ENCODE measurements around the gene EDNRB.
"Not testable (repeated sequence)": the region's sequence is repeated elsewhere in the genome, so short reads cannot be mapped to it uniquely, and the experiment has no call there.

The EDNRB gene

DNA sequence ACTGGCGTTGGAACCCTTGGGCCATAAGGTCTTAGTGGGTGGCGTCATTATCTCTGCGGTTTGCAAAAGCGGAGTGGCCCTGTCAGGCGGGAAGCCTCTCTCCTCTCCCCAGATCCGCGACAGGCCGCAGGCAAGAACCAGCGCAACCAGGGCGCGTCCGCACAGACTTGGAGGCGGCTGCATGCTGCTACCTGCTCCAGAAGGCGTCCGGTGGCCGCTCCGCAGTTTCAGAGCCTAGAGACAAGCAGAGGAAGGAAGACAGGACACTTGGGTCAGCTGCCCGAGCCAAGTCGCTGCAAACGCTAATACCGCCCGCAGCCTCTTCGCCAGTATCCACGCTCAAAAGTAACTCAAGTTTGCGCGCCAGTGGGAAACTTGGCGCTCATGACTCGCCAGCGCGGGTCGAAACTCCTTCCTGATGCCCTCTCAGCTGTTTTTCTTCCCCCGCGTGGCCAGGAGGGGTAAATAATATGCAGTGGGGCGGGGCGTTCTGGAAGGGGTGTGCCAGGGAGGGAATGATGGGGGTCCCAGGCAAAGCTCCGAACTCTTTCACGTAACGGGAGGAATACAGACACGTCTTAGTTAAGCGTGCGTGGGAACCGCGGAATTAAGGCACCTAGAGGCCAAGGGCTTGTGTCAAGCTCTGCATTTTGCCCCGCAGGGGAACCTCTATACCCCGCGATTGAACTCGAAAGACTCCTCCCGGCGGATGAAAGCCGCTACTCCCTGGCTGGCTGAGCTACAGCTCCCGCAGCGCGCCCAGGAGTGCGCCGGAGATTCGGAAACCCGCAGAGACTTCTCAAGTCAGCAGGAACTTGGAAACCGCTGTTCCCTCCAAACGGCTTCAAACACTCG lies at the start of gene EDNRB:
Gene EDNRB (minus strand): TSS at position 441 of the 855 bp plus-strand sequence. CDS start 258 bp downstream, at position 183.
- no peak for DNase-seq (ENCODE audit: low spot score)

DNA sequence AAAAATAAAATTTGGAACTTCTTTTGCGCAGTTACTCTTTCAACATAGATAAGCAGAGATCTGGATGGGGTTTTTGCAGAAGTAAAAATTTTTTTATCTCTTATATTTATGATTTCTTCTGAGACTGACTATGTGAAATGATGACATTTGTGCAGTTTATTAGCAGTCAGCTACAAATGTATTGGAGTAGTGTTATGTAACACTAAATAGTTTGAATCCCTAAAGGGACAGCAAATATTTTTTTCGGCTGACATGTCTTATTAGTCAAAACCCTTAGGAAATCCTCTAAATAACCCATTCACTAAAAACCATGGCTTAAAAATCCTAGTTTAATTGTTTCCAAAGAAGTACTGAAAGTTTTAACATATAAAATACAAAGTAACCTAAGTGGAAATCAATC lies 48.0 kb upstream of the EDNRB start:
- no peak for DNase-seq (ENCODE audit: low spot score)

DNA sequence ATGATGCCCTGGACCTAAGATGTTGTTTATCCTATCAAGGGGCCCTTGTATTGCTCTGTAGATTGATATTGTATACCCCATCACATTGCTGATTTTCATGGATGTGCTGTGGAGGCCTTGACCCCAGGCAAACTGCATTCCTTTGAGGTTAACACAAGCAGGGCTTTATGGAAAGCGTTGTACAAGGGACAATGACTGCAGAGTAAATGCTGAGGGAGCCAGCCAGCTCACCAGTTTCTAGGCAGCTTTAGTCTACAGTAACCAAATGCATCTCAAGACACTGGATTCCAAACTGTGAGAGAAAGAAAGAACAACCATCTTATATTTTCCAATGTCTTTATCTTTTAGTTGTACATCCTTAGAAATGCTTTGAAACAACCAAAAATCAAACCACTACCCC lies 34.1 kb upstream of the EDNRB start:
- no peak for DNase-seq (ENCODE audit: low spot score)

DNA sequence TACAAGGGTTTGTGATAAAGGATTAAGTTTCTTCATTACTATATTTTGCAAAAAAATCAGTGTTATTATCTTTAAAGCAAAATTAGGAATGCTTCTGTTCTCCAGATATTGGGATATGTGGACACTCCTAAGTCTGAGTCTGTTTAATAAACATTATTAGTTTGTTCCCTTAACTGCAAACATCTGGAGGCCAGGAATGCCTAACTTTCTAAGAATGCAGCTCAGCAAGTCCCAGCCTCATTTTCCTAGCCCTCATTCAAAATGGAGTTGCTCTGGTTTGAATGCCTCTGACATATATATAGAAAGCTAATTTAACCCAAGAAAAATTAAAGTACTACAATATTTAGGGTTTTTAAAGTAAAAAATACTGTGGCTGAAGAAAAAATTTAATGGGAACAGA lies 33.6 kb upstream of the EDNRB start:
- no peak for DNase-seq (ENCODE audit: low spot score)

DNA sequence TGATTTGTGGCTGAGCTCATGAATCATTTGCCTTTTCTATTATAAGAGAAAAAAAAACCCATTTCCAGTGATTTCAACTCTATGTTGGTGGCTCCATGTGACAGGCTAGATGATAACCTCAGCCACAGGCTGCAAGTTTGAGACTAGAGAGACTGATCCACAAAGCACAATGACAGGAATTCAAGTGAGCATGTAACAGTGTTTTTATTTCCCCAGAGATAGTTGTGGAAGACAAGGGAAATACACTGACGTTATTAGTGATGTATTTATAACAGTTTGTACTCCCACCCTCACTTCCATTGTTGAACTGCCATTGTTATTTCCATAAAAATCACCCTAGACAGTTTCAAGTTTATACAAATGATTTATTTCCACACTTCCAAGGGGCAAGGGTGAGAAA lies 27.9 kb upstream of the EDNRB start:
- no peak for DNase-seq (ENCODE audit: low spot score)

DNA sequence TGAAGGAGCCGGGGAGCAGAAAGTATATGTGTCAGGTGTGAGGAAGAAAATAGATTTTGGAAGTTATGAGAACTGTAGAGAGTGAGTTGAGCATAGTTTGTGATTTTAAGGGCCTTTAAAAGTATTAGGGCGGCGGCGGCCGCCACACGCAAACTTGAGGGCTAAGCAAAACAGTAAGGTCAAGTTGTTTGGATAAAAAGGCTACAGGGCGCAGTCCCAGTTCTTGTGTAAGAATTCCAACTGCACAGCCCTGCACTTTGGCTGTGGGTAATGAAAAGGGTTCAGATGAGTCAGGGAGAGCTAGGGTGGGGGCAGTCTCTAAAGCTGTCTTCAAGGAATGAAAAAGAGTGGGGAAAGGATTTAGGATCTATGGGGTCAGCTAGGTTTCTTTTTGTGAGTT lies 16.4 kb upstream of the EDNRB start:
- not testable (repeated sequence) for DNase-seq (ENCODE audit: low spot score)

DNA sequence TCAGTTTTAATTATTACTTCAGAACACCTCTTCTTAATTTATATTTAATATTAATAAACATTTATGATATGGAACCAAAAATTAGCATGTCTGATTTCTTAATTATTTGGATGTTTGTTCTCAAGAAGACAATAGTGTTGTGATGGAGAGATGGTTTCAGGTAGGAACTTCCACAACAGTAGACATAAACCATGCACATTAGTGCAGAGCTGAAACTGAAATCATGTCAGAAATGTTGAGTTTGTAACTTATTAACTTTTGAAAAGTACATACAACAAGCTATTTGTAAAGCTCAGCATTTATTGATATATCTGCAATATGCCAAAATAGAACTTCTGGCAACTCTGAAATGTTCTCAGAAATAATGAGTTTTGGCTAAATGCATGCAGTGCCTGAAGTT lies 11.8 kb upstream of the EDNRB start:
- DNase-seq (ENCODE audit: low spot score), result no peak

DNA sequence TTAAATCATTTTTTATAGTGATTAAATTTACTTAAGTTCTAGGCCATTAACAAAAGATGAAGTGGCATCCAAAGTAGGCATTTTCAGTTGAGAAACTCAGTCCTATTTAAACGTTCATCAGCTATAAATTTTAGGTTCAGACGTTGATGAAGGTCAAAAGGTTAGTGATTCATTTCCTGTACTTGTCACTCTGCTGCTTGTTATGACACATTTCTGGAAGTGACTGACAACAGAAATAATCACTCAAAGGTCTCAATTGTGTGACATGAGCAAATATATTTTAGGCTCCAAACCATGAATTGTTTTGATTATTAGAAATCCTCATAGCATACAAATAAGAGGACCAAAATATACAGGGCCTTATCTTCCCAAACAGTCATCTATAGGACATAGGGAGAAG lies 10.3 kb upstream of the EDNRB start:
- no peak for DNase-seq (ENCODE audit: low spot score)

DNA sequence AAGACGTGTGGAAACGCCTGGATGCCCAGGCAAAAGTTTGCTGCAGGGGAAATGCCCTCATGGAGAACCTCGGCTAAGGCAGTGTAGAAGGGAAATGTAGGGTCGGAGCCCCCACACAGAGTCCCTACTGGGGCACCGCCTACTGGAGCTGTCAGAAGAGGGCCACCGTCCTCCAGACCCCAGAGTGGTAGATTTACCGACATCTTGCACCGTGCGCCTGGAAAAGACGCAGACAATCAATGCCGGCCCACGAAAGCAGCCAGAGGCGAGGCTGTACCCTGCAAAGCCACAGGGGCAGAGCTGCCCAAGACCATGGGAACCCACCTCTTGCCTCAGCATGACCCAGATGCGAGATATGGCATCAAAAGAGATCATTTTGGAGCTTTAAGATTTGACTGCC lies 7.0 kb upstream of the EDNRB start:
- DNase-seq (ENCODE audit: low spot score), result no peak

DNA sequence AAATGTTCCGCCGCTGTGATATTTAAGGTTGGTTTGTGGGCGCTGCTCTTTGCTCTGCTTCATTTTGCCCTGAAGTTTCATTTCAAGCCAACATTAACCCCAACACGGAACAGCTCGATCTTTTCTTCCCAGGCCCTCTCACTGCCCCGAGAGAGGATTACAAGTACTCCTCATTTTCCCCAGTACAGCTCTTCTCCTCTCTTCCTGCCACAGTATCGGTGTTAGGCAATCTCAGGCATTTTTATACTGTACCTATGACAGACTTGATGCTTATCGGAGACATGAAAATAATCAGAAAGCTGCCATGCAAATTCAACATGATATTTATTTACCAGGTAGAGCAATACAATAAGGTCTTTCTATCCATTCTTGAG lies 1.3 kb upstream of the EDNRB start:
- DNase-seq (ENCODE audit: low spot score), result no peak

DNA sequence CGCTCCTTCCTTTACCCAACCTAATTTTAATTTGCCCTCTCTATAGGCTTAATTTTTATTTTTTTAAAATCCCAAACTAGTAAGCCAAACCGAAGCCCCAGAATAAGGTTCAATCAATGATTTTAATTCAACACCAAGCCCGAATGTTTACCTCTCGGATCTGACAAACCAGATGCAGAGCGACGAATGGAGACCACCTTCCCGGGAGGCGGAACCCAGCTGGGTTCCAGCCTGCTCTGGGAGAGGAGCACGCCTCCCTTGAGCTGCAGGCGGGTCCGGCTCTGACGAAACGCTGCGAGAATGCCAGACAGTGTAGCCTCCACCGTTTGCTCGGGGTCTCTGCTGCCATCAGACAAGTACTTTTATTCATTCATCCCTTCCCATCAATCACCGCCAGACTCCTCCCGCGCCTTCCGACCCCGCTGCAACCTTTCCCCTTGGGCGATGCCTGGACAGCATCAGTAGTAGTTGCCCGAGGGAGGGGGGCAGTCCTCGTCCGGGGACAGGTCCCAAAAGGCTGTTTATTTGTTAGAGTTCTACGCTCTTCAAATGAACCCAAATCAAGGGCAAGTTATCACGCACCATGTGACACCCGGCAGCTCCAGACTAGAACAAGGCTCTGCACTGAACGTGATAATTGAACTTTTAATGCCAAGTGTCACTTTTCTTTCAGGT lies 752 bp upstream of the EDNRB start:
- DNase-seq (ENCODE audit: low spot score), result peak; percentile 32

DNA sequence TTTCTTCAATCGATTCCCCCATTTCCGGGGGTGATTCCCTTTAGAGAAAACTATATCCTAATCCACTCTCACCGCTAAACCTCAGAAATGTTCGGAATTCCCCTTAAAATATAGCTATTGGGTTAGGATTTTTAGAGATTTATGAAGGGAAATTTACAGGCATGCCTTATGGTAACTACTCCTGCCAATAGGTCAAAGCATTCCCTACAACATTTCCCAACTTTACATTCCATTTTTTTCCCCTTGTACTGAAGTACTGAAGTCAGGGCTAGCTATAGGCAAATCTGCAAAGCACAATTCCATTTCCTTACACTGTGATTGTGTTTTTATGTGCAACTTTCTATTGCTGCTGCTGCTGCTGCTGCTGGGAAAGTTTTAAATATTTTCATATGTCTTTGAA lies 2.1 kb downstream of the EDNRB start:
- DNase-seq (ENCODE audit: low spot score), result no peak

DNA sequence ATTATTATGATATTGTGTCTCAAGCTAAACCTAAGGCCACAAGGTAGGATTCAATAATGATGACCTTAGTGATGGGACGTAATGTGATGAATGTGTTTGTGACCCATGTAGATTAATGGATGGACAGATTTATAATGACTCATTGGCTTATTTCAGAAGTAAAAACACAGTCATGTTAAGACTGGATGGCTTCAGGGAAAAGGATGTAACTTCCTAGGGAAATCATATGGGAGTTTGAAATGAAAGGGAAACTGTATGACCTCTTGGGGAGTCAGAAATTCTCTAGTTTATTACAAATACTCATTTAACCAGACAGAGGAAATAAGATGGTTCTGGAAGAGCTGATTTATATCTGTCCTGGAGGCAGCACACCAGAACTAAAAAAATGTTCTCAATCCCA lies 2.9 kb downstream of the EDNRB start:
- DNase-seq (ENCODE audit: low spot score), result no peak

DNA sequence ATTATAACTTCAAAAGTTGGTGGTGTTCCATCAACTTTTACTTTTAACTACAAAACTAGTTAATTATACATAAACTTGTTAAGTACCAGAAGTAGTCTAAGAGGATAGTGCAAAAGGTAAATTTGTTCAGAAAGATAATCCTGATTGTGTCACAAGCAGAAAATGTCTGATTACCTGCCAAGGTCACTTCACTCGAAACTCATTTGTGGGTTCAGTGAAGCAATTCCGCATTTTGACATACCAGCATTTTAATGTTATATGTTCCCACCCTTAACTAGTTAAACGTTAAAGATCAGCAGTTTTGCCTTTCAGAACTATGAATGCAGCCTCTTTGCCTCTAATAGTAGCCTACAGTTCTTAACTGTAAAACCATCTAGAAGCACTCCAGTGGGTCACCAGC lies 5.6 kb downstream of the EDNRB start:
- DNase-seq (ENCODE audit: low spot score), result no peak

DNA sequence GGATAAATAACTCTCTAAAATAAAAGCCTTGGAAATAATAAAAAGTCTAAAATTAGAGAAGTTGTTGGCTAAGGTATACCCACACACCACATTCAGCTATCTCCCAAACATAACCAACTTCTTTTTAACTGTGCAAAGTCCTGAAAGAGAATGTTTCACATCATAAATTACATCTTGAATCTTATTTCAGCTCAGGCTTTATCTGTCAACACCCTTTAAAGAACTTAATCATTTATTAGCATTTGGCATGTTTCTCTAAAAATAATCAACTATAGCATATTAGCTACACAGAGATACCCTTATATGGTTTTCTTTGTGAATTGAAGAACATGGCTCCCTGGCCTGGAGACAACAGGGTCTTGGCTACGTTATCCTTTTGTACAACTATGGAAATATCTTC lies 6.9 kb downstream of the EDNRB start:
- DNase-seq (ENCODE audit: low spot score), result no peak

DNA sequence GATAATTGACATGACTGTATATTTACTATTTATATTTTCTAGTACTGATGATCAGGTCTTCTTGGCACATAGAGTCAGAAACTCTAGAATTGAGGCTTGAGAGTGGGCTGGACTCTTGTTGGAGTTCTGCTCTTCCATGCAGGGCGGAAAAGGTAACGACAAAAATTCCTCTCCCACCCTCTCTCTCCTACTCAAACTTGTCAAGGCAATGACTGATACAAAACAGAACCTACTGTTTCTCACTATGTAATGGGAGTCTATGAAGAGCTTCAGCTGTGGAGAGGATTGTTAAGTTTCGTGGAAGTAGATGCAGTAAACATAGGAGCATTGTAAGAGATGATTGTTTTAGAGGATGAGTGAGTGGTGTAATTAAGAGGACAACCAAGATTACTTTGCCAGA lies 8.8 kb downstream of the EDNRB start:
- DNase-seq (ENCODE audit: low spot score), result no peak

DNA sequence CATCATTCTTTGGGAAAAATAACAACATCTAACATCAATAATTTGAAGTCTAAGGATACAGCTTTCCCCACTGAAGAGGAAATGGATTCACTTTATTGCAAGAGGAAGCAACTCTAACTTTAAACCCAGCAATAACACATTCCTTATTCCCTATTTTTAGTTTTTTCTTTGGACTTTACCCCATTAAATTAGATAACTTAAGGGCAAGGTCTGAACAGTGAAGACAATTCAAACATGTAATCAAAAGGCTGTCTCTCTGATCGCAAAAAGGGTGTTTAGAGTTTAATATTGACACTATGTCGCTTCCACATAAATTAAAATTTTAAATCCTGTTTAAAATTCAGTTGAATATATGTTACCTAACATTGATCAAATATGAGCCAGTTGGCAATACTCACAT lies 10.1 kb downstream of the EDNRB start:
- DNase-seq (ENCODE audit: low spot score), result no peak

DNA sequence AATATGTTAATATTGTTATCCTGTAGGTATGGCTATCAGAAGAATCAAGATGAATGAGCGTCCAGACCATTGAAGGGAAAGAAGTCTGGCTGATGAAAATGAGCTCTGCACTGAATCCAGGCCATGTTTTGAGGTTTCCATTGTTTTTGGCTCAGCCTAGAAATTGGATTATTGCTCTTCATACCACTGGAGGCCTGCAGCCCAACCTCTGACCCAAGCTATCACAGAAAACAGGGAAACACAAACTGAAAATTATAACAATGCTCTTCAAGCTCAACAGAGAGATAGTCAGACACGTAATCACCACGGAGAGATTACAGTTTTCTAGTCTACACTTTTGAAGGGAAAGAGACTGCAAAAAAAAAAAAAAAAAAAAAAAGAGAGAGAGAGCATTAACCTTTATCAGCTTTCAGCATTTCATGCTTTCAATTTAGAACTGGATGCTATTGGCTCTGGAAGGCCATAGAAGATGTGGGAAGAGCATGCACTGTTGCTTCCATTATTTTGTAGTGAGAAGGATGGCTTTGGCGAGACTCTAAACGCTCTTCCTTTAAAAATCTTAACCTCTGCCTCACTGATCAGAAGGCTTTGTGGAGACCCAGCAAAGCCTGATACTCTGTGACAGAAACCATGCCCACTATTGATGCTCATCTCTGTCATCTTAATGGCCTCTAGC lies 10.8 kb downstream of the EDNRB start:
- DNase-seq (ENCODE audit: low spot score), result no peak

DNA sequence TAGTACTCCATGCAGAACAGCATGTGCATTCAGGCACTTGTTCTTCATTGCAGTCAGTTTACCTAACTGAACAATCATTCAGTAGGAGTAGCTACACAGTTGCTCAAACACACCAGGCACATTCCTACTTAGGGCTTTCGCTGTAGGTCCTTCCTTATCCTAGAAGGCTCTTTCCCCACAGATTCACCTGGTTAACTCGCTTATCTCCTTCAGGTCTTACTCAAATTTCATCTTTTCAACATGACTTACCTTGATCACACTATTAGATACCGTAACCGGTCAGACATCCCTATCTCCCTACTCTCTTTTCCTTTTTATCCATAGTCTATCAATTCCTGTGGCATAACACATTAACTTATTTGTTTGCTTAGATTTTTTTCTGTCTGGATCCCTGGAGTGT lies 14.6 kb downstream of the EDNRB start:
- DNase-seq (ENCODE audit: low spot score), result no peak

DNA sequence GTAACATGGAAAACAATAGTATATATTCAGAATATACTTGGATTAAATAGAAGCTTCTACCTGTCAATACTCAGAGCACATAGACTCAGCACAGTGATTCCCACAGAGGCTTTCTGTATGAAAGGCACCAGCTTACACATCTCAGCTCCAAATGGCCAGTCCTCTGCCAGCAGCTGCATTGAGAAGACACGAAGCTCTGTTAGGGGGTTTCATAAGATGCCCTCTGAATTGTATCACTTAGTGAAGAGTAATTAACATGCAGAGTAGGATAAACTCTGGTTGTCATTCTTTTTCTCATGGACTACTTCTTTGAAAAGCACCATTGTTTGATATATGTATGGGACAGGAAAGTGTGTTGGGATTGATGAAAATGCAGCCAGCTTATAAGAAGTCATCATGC lies 15.2 kb downstream of the EDNRB start:
- DNase-seq (ENCODE audit: low spot score), result no peak

DNA sequence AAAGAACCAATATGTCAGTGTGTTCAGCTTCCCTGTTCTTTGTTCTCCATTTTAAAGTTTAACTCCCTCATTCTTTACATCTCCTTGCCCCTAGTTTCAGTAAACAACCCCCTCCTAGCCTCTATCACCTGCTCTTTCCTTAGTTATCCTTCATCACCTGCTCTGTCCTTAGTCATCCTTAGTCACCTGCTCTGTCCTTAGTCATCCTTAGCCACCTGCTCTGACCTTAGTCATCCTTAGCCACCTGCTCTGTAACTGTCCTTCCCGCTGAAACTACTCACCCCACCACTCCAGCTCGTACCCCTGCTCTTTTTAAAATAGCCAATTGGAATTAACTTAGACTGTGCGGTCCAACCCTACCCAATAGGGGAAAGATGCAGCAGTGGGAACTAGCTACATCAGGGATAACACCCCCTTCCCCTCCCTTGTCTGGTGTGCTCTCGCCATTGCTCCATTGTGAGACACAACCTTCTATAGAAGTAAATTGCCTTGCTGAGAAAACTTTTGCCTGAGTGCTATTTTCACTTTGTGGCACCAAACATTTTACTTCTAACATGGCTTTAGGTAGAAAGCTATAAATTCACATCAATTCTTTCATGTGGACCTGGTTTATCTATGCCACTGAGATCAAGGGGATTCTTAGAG lies 16.2 kb downstream of the EDNRB start:
- no peak for DNase-seq (ENCODE audit: low spot score)

DNA sequence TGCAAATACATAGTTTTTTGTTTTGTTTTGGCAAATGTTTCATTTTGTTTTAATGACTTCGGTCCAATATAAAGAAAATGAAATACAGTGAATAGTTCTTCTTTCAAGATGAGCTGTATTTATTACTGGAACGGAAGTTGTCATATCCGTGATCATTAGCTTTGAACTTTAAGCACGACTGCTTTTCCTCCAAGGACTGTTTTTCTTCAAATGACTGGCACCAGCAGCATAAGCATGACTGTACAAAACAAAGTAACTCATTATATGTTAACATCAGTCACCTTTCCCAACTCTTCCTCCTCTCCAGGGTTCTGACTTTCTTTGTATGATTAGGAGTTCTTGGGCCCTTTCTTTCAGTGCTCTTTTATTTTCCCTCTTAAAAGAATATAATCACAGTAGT lies 20.5 kb downstream of the EDNRB start:
- DNase-seq (ENCODE audit: low spot score), result no peak

DNA sequence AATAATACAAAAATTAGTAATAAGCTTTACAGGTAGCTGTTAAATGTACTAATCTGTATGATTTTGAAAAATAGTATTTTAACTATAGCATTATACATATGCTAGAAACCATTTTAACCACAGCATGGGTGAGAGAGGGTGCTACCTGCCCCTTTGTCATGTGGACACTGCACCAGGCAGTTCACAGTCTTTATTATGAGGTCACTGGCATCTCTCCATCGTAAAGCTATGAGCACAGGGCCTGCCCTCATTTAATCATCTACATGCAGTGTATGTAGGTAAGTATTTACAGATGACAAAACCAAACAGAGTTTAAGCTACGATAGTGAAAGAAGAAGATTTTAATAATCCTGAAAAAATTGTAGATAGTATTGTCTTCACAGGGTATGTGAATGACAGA lies 21.7 kb downstream of the EDNRB start:
- DNase-seq (ENCODE audit: low spot score), result no peak
